Measurements from ENCODE around the gene TBX3.

The TBX3 gene

GRCh38 chr12:114696443-114697242 is 12.7 kb upstream of the TBX3 start:
- DNase-seq: no peak

- no peak for DNase-seq
These were observed 11.3 kb upstream of the TBX3 start for GRCh38 chr12:114695305-114695592.

GRCh38 chr12:114694436-114695304 is 10.7 kb upstream of the TBX3 start:
- no peak for DNase-seq

- DNase-seq: no peak
These were observed 9.6 kb upstream of the TBX3 start for GRCh38 chr12:114693532-114693931.

- no peak for DNase-seq
These were observed 9.1 kb upstream of the TBX3 start for GRCh38 chr12:114693059-114693531.

GRCh38 chr12:114692186-114693058 is 8.4 kb upstream of the TBX3 start:
- no peak for DNase-seq

- DNase-seq: no peak
These were observed 7.8 kb upstream of the TBX3 start for GRCh38 chr12:114691763-114692185.

GRCh38 chr12:114691196-114691595 is 7.2 kb upstream of the TBX3 start:
- DNase-seq: no peak

GRCh38 chr12:114690267-114691135 is 6.5 kb upstream of the TBX3 start:
- DNase-seq: no peak

GRCh38 chr12:114689075-114689994 is 5.4 kb upstream of the TBX3 start:
- DNase-seq: no peak

GRCh38 chr12:114688256-114688845 is 4.4 kb upstream of the TBX3 start:
- DNase-seq: no peak

- DNase-seq: no peak
These were observed 3.8 kb upstream of the TBX3 start for GRCh38 chr12:114687802-114688201.

GRCh38 chr12:114686773-114687500 is 3.0 kb upstream of the TBX3 start:
- no peak for DNase-seq

- DNase-seq: no peak
These were observed 2.4 kb upstream of the TBX3 start for GRCh38 chr12:114686426-114686772.

- no peak for DNase-seq
These were observed 1.9 kb upstream of the TBX3 start for GRCh38 chr12:114685869-114686268.

GRCh38 chr12:114685320-114685781 is 1.4 kb upstream of the TBX3 start:
- DNase-seq: no peak

GRCh38 chr12:114684870-114685273 is 897 bp upstream of the TBX3 start:
- no peak for DNase-seq

- DNase-seq: no peak
These were observed 272 bp downstream of the TBX3 start for GRCh38 chr12:114683709-114684097.

- no peak for DNase-seq
These were observed 928 bp downstream of the TBX3 start for GRCh38 chr12:114682785-114683708.
